ENCODE data around the gene PIP5K1A. TPM values are rescaled to one million over a fixed set of nuclear protein-coding genes. Genes with fewer than 3 reads are reported as not detected.

PIP5K1A gene
- total RNA-seq, 1 donor from 2014 or later = 59.7 TPM

DNA sequence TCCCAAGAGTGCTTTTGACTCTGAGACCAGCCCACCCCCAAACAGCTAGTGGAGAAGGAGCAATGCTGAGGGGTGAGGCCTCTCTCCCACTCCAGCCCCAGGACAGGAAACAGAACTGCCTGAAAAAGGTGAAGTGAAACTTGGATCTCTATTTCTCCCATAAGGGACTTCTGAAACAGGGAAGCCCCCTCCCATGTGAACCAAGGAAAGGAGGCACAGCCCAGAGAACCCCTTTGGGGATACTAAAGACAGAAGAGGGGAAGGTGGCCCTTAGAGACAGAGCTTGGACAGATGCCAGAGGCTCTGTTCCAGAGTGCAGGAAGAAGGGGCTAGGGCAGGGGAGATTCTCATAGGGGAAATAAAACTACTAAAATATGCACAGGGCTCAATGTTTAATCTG is 39.0 kb upstream of the PIP5K1A start:
- Histone ChIP-seq H3K27me3 (ENCODE audit: control insufficient read depth, insufficient read depth, low read length) (no peaks in the 10 kb centered on the region), H3K4me3 (ENCODE audit: low read depth, low read length) (no peak overlapping the region), H3K36me3 (ENCODE audit: control insufficient read depth, insufficient read depth, low read length) (no peaks in the 10 kb centered on the region)
- TF ChIP-seq, protein P1, sequence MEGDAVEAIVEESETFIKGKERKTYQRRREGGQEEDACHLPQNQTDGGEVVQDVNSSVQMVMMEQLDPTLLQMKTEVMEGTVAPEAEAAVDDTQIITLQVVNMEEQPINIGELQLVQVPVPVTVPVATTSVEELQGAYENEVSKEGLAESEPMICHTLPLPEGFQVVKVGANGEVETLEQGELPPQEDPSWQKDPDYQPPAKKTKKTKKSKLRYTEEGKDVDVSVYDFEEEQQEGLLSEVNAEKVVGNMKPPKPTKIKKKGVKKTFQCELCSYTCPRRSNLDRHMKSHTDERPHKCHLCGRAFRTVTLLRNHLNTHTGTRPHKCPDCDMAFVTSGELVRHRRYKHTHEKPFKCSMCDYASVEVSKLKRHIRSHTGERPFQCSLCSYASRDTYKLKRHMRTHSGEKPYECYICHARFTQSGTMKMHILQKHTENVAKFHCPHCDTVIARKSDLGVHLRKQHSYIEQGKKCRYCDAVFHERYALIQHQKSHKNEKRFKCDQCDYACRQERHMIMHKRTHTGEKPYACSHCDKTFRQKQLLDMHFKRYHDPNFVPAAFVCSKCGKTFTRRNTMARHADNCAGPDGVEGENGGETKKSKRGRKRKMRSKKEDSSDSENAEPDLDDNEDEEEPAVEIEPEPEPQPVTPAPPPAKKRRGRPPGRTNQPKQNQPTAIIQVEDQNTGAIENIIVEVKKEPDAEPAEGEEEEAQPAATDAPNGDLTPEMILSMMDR (IDR thresholded peaks at IDR 0.05; ENCODE audit: insufficient read depth, low read length, poor library complexity, severe bottlenecking) = no peak
- DNase-seq (ENCODE audit: low read depth) = no peak

DNA sequence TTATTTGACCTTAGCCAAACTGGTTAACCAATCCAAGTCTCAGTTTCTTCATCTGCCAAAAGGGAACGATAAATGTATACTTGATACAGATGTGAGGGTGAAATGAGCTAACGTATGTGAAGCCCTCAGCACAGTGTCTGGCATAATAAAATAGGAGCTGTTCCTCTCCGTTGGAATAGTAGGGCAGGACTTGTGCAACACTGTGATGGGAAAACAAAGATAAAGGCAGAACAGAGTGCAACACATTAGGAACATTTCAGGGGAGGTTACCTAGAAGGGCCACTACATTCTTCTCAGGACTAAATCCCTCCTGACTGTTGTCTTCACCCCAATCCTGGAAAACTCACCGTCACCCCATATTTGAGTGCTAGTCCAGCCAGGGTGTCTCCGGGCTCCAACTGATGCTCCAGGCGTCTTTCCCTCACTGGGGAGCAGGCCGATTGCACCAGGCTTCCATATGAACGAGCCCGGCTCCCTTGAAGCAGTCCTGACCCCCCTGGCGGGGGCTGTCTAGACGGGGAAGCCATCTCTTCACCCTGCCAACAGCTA is 33.5 kb upstream of the PIP5K1A start:
- Histone ChIP-seq H3K36me3 (ENCODE audit: control insufficient read depth, insufficient read depth, low read length) (peaks cover 1% of the 10 kb centered on the region), H3K4me3 (ENCODE audit: low read depth, low read length) (peak overlapping the region; percentile 54), H3K27me3 (ENCODE audit: control insufficient read depth, insufficient read depth, low read length) (no peaks in the 10 kb centered on the region)
- no peak for DNase-seq (ENCODE audit: low read depth)
- TF ChIP-seq, protein P1 (IDR thresholded peaks at IDR 0.05; ENCODE audit: insufficient read depth, low read length, poor library complexity, severe bottlenecking) = no peak

DNA sequence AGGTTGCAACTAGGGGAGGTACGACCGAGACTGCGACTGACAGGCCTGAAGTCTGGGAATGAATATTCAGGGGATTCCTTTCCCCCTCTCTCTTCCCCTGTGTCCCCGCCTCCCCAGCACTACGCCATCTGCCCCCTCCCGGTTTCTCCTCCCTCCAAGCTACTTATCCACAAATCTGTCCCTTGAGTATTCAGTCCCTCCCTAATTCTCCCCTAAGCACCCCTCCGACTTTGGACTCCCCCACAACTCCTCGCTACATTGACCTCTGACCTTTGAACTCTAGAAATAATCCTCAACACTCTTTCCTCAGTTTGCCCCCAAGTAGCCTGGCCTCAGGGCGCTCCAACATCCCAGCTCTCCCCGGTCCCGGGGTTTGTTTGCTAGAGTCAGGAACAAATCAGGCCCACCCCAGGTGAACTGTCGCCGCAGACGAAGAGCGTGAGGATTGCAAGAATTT is 33.0 kb upstream of the PIP5K1A start:
- no peak for DNase-seq (ENCODE audit: low read depth)
- Histone ChIP-seq H3K4me3 (ENCODE audit: low read depth, low read length) (peak overlapping the region; percentile 54), H3K27me3 (ENCODE audit: control insufficient read depth, insufficient read depth, low read length) (no peaks in the 10 kb centered on the region), H3K36me3 (ENCODE audit: control insufficient read depth, insufficient read depth, low read length) (peaks cover 1% of the 10 kb centered on the region)
- TF ChIP-seq, protein P1 (IDR thresholded peaks at IDR 0.05; ENCODE audit: insufficient read depth, low read length, poor library complexity, severe bottlenecking) = no peak

DNA sequence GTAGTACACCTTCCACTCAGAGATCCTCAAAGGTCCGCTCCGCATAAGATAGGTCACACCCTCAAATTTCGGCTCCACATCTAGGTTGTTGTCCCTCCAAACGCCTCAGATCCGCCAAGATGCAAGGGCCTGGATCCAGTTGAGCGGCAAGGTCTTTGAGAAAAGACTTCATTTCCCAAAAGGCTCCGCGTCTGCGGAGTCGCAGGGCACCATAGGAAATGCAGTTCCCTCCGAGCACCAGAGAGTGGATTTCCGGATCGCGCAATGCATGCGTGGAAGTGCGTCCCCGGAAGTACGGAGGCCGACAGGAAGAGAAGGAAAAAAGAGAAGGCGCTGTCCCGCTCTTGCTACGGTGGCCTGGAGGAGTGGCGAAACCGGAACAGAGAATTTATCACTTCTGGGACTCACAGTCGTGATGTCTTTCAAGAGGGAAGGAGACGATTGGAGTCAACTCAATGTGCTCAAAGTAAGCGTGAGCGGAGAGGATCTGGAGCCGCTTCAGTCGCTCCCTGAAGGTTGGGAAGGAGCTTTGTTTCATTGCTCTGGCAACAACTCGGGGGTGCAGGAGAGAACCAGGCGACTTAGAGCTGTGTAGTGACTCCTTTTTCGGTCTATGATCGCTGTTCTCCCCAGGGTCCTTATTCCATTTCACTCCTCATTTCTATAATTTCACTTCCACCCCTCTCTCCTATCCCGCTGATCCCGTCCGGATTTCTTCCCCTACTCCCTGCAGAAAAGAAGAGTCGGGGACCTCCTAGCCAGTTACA is 32.4 kb upstream of the PIP5K1A start, which contains the start of the genes LYSMD1 and SCNM1:
Gene LYSMD1 (minus strand): TSS at position 165 of the 767 bp plus-strand sequence. CDS start 644 bp downstream, outside the sequence.
Gene SCNM1 (plus strand): TSS at position 407 of the 767 bp plus-strand sequence. CDS start 9 bp downstream, at position 416.
- TF ChIP-seq, protein P1 (IDR thresholded peaks at IDR 0.05; ENCODE audit: insufficient read depth, low read length, poor library complexity, severe bottlenecking) = no peak
- H3K36me3 ChIP-seq (ENCODE audit: control insufficient read depth, insufficient read depth, low read length) = peaks cover 1% of the 10 kb centered on the region
- H3K27me3 ChIP-seq (ENCODE audit: control insufficient read depth, insufficient read depth, low read length) = no peaks in the 10 kb centered on the region
- peak; percentile 93 for DNase-seq (ENCODE audit: low read depth)
- peak within 1 kb of the TSS; percentile 54 for H3K4me3 ChIP-seq (ENCODE audit: low read depth, low read length)

DNA sequence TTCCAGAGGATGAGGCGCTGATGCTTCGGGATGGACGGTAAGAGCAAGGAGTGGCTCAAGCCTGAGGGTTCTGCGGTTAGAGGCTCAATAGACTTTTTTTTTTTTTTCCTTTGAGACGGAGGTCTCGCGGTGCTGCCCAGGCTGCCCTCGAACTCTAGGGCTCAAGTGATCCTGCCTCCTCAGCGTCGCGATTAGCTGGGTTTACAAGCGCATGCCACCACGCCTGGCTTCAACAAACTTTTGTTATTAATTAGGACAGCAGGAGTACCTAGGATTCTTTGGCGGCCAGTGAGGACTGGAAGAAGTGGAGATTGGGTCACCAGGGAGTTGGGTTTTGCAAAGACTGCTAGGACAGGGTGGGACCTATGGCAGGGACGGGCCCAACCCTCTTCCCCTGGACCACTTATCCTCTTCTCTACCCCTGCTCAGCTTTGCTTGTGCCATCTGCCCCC is 31.8 kb upstream of the PIP5K1A start:
- no peak for DNase-seq (ENCODE audit: low read depth)
- Histone ChIP-seq H3K4me3 (ENCODE audit: low read depth, low read length) (peak overlapping the region; percentile 54), H3K27me3 (ENCODE audit: control insufficient read depth, insufficient read depth, low read length) (no peaks in the 10 kb centered on the region), H3K36me3 (ENCODE audit: control insufficient read depth, insufficient read depth, low read length) (peaks cover 1% of the 10 kb centered on the region)
- TF ChIP-seq, protein P1 (IDR thresholded peaks at IDR 0.05; ENCODE audit: insufficient read depth, low read length, poor library complexity, severe bottlenecking) = no peak
